HG03521 (cell line): Measurements from ENCODE around the gene FFAR3.
"Not testable (repeated sequence)": the region's sequence is repeated elsewhere in the genome, so short reads cannot be mapped to it uniquely, and the experiment has no call there.

Source experiments
- ATAC-seq: cut with Tn5 transposase; IDR thresholded peaks from one replicate; pipeline ENCODE4 v1.9.1; 2021; ENCODE audit warnings: mild to moderate bottlenecking, moderate library complexity; ENCODE audit not compliant: unreplicated experiment

Gene FFAR3

GRCh38 chr19:35349614-35350521 is 8.4 kb upstream of the FFAR3 start:
- ATAC-seq: no peak

GRCh38 chr19:35350591-35350990 is 7.7 kb upstream of the FFAR3 start:
- ATAC-seq: no peak

GRCh38 chr19:35351411-35352176 is 6.7 kb upstream of the FFAR3 start:
- no peak for ATAC-seq

GRCh38 chr19:35352177-35352447 is 6.1 kb upstream of the FFAR3 start:
- no peak for ATAC-seq

- ATAC-seq: no peak
These were observed 5.6 kb upstream of the FFAR3 start for GRCh38 chr19:35352448-35353304.

GRCh38 chr19:35353635-35354034 is 4.6 kb upstream of the FFAR3 start:
- no peak for ATAC-seq

- no peak for ATAC-seq
These were observed 3.4 kb upstream of the FFAR3 start for GRCh38 chr19:35354898-35355297.

- ATAC-seq: no peak
These were observed 2.3 kb upstream of the FFAR3 start for GRCh38 chr19:35355791-35356460.

GRCh38 chr19:35358834-35359233 is 574 bp downstream of the FFAR3 start:
- ATAC-seq: not testable (repeated sequence)

GRCh38 chr19:35359395-35359794 is 1.1 kb downstream of the FFAR3 start:
- ATAC-seq: not testable (repeated sequence)

GRCh38 chr19:35360081-35360480 is 1.8 kb downstream of the FFAR3 start:
- ATAC-seq: not testable (repeated sequence)

- ATAC-seq: no peak
These were observed 2.7 kb downstream of the FFAR3 start for GRCh38 chr19:35360880-35361420.

GRCh38 chr19:35362261-35363000 is 4.2 kb downstream of the FFAR3 start:
- no peak for ATAC-seq

- no peak for ATAC-seq
These were observed 4.8 kb downstream of the FFAR3 start for GRCh38 chr19:35363001-35363590.

- no peak for ATAC-seq
These were observed 5.6 kb downstream of the FFAR3 start for GRCh38 chr19:35363711-35364425.

GRCh38 chr19:35365303-35365702 is 7.0 kb downstream of the FFAR3 start:
- ATAC-seq: no peak

- no peak for ATAC-seq
These were observed 10.1 kb downstream of the FFAR3 start for GRCh38 chr19:35368378-35368777.

- no peak for ATAC-seq
These were observed 11.3 kb downstream of the FFAR3 start for GRCh38 chr19:35369522-35369921.

- ATAC-seq: no peak
These were observed 12.5 kb downstream of the FFAR3 start, which contains the start of gene GPR42 for GRCh38 chr19:35370722-35371121. Gene GPR42, plus strand, starts transcription at chr19:35371068. Its CDS starts 292 bp downstream, at chr19:35371360.
